Activated CD8-positive, alpha-beta T cell treated with anti-CD3 and anti-CD28 coated beads, Interleukin-2, amount 10 ng/mL, durations not matched to agents 7 days and 5 days (primary cell): ENCODE measurements around the gene NFATC4. TPM values are rescaled to one million over a fixed set of nuclear protein-coding genes. Genes with fewer than 3 reads are reported as not detected.

Experiments used
- ATAC-seq: fragments of 150-1000 bp; cut with Tn5 transposase; one replicate; pipeline ENCODE4 v1.10.0; 2021; ENCODE audit warnings: moderate library complexity
- CTCF ChIA-PET: fragments of 350-600 bp; sonication (Branson Sonifier 250); formaldehyde crosslinking; loops from one replicate; lab custom pipeline; 2021; ENCODE audit warnings: antibody characterized with exemption; lab: Charles Lee
- POLR2A ChIA-PET: fragments of 350-600 bp; sonication (Branson Sonifier 250); formaldehyde crosslinking; loops from one replicate; lab custom pipeline; 2021; ENCODE audit warnings: antibody characterized with exemption; lab: Charles Lee
- DNase-seq: peaks from one replicate; pipeline ENCODE4 v3.0.0-alpha.2; 2020
- H3K27ac Mint-ChIP-seq: one replicate; pipeline ENCODE4 v1.8.0; 2021; ENCODE audit warnings: mild to moderate bottlenecking, mixed read lengths
- H3K27me3 Mint-ChIP-seq: one replicate; pipeline ENCODE4 v1.8.0; 2021; ENCODE audit warnings: low read depth, mixed read lengths
- H3K36me3 Mint-ChIP-seq: one replicate; pipeline ENCODE4 v1.8.0; 2021; ENCODE audit warnings: low read depth, mixed read lengths
- H3K4me1 Mint-ChIP-seq: one replicate; pipeline ENCODE4 v1.8.0; 2021; ENCODE audit warnings: low read depth, mixed read lengths
- H3K4me3 Mint-ChIP-seq: one replicate; pipeline ENCODE4 v1.8.0; 2021; ENCODE audit warnings: mild to moderate bottlenecking, mixed read lengths
- H3K9me3 Mint-ChIP-seq: one replicate; pipeline ENCODE4 v1.8.0; 2022; ENCODE audit warnings: mixed read lengths; ENCODE audit not compliant: insufficient read depth
- total RNA-seq, 2 experiments: library from RNA; stranded (reverse); gene quantifications; one replicate each; pipeline ENCODE4 v1.2.3, GENCODE V29; 2021

Gene NFATC4
- total RNA-seq, 2 experiments from 2014 or later: not detected

DNA sequence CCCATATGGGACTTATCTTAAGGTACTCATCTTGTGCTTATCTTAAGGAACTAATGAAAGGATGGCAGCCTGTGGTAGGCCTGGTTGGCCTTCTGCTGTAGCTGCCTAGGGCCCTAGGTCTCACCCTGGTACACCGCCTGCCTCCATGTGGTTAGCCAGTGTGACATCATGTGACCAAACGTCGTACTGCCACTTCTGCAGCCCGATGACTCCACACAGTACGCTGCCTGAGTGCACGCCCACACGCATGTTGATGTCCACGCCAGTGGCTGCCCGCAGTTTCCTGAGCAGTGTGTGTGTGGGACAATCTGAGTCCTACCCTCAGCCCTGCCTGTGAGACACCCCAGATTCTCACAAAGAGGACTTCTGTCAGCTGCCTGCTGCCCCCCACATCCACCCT, 38.2 kb upstream of the NFATC4 start:
- ATAC-seq: peak; percentile 48
- Mint-ChIP-seq H3K27ac (peak overlapping the region; percentile 71), H3K4me1 (peaks cover 79% of the 10 kb centered on the region), H3K36me3 (no peaks in the 10 kb centered on the region), H3K9me3 (no peaks in the 10 kb centered on the region), H3K4me3 (peak overlapping the region; percentile 25), H3K27me3 (peaks cover 16% of the 10 kb centered on the region)
- POLR2A ChIA-PET: interaction anchor here (0.6 to 13.7 kb wide), 4 partner anchors 16 to 364 kb away, joined by 3 to 185 read pairs (median 4); partner anchors contain the start of genes CBLN3 and KHNYN
- CTCF ChIA-PET: interaction anchor here (1.1 to 9.0 kb wide), 5 partner anchors 8 to 107 kb away, joined by 3 to 142 read pairs (median 17); partner anchors contain the start of genes CIDEB, KHNYN, LTB4R and LTB4R2
- DNase-seq: peak; percentile 80

DNA sequence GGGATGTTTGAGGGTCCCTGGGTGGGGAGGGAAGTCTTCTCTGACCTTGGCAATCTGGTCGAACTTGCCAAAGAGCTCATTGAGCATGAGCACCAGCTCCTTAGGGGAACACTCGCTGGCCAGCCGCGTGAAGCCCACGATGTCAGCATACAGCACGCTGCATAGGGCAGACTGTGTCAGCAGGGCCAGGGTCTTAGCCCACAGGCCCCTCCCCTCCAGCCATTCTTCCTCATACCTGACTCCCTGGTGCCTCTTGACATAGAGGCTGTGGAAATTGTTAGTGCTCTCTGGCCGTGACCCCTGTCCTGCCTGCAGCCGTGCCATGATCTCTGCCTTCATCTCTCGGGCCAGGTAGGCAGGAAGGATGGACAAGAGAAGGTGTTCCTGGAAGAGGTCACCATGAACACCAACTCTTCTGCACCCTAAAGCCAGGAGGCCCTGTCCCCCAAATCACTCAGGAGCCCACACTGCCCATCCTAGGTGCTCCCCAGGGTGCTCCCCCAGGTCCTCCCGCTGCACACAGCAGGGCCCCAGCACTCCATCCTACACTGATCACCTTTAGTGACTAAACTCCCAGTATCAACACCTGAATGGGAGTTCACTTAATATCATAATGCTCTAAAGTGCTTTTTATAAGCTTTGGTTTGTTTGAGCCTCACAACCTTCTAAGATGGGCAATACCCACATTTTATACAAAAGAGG, 36.9 kb upstream of the NFATC4 start:
- Mint-ChIP-seq H3K4me1 (peaks cover 80% of the 10 kb centered on the region), H3K27ac (no peak overlapping the region), H3K4me3 (no peak overlapping the region), H3K36me3 (peaks cover 9% of the 10 kb centered on the region), H3K9me3 (no peaks in the 10 kb centered on the region), H3K27me3 (peaks cover 22% of the 10 kb centered on the region)
- ATAC-seq (no peak), DNase-seq (no peak)
- ChIA-PET CTCF (interaction anchor here (0.9 to 12.7 kb wide), 11 partner anchors 9 to 109 kb away, joined by 3 to 709 read pairs (median 27); partner anchors contain the start of genes CBLN3, CIDEB, DHRS1 and KHNYN), POLR2A (interaction anchor here (0.6 to 13.7 kb wide), 3 partner anchors 89 to 100 kb away, joined by 3 to 185 read pairs (median 3); partner anchors contain the start of genes CBLN3, KHNYN and TINF2)

DNA sequence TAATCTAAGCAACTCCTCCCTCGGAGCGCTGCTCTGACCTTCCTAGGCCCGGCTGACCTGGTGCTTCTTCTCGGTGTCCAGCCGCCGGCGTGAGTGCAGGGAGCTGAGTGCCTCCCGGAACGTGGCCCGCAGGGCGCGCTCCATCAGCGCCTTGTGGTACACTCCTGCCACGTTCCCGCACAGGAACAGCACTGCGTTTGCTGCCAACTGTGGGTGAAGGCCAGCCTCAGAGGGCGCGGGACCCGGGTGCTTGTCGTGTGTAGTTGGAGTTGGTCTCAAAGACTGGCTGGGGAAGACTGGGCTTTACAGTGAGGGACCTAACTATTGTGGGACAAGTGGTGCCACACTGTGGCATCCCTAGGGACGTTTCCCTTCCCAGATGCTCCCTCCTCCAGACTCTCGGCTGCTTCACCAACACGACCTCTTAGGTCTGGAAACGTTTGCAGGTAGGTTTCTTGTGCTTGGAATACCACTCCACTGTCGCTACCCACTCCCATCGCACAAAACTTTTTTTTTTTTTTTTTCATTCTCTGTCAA, 36.2 kb upstream of the NFATC4 start:
- ATAC-seq: peak; percentile 1
- H3K4me3 Mint-ChIP-seq: peak overlapping the region; percentile 75
- ChIA-PET POLR2A (interaction anchor here (0.7 to 13.7 kb wide), 4 partner anchors 14 to 99 kb away, joined by 3 to 185 read pairs (median 3); partner anchors contain the start of genes CBLN3, KHNYN and TINF2), CTCF (interaction anchor here (0.6 to 12.7 kb wide), 23 partner anchors 9 to 223 kb away, joined by 3 to 709 read pairs (median 12); partner anchors contain the start of genes CBLN3, CHMP4A, CIDEB and DHRS1)
- H3K9me3 Mint-ChIP-seq: no peaks in the 10 kb centered on the region
- DNase-seq: no peak
- H3K4me1 Mint-ChIP-seq: peaks cover 78% of the 10 kb centered on the region
- peaks cover 22% of the 10 kb centered on the region for H3K27me3 Mint-ChIP-seq
- peaks cover 16% of the 10 kb centered on the region for H3K36me3 Mint-ChIP-seq
- peak overlapping the region; percentile 61 for H3K27ac Mint-ChIP-seq

DNA sequence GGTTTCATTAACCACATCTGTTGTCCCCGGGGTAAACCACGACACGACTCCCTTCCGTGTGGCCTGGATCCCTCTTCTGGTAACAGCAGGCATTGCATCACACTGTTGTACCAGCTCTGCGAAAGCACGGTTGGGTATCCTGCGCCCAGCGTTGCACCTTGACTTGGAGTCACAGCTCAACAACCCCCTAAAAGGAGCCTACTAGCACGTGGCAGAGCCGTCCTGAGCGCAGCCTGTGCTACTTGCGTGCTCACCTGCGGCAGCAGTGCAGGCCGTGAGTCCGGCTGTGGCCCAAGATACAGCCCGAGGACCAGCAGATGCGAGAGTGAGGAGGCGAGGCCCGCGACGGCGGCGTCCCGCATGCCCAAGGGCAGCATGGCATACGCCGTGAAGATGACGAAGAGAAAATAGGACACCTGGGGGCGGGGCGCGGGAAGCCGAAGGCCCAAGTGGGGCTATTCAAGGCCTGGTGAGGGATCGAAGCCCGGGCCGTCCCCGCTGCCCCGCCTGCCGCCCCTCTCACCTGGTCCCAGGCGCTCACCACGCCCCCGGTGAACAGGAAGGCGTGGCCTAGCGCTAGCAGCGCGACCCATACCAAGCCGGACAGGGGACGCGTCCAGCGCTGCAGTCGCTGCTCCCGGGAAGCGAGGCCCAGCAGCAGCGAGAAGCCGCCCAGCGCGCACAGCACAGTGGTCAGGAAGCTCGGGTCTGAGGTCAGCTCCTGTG, 35.6 kb upstream of the NFATC4 start:
- ATAC-seq (peak; percentile 79), DNase-seq (peak; percentile 94)
- no peaks in the 10 kb centered on the region for H3K9me3 Mint-ChIP-seq
- H3K27me3 Mint-ChIP-seq: peaks cover 22% of the 10 kb centered on the region
- H3K36me3 Mint-ChIP-seq: peaks cover 22% of the 10 kb centered on the region
- POLR2A ChIA-PET: interaction anchor here (0.6 to 13.7 kb wide), 7 partner anchors 14 to 104 kb away, joined by 3 to 185 read pairs (median 3); partner anchors contain the start of genes CBLN3, KHNYN and TINF2
- H3K4me3 Mint-ChIP-seq: peak overlapping the region; percentile 75
- CTCF ChIA-PET: interaction anchor here (0.6 to 12.7 kb wide), 35 partner anchors 9 to 350 kb away, joined by 3 to 709 read pairs (median 5); partner anchors contain the start of genes CBLN3, CHMP4A, CIDEB and DHRS1
- peaks cover 73% of the 10 kb centered on the region for H3K4me1 Mint-ChIP-seq
- H3K27ac Mint-ChIP-seq: peak overlapping the region; percentile 61

DNA sequence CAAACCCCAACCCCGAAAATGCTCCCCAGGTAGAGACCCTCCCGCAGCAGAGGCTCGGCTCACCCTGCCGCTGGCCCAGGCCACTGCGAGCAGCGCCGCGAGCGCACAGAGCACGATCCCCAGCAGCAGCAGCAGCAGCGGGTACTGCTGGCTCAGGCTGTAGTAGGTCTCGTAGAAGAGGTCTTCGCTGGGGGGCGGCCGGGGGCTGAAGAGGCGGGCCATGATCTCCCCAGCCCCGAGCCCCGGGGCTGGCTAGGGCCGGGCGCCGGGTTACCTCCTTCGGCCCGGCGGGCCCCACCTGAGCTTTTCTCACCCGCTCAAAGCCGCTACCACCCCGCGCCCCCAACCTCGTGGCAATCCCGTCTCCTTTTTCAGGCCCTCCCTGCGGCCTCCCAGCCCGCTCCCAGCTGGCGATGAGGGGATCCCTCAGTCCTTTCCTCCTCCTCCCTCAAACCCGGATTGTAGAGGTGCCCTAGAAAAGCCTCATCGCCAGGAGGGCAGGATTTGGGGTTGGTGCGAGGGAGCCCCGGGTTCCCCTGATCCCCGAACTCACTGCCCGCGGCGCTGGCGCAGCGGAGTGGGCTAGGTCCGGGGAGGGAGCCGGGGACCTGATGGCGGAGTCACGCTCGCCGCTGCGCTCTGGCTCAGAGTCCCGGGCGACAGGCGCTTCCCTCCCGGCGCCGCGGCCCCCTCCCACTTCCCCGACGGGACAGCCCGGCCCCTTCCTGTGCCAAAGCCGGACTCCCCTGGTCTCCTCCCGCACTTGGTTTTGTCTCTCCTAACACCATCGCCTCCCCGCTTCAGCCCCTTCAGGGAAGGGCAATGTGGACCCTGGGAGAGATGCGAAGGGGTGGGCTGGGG, 33.3 kb upstream of the NFATC4 start, which contains the start of gene ADCY4:
TSS of gene ADCY4 (minus strand) at position 641 of the 861 bp plus-strand sequence. CDS start at position 222, 419 bp downstream.
- ChIA-PET POLR2A (interaction anchor here (1.2 to 13.7 kb wide), 3 partner anchors 96 to 121 kb away, joined by 3 to 185 read pairs (median 16); partner anchors contain the start of genes CBLN3, CHMP4A and KHNYN), CTCF (interaction anchor here (1.3 to 12.7 kb wide), 13 partner anchors 7 to 226 kb away, joined by 4 to 709 read pairs (median 27); partner anchors contain the start of genes CBLN3, CIDEB, KHNYN and LTB4R)
- Mint-ChIP-seq H3K4me1 (peaks cover 60% of the 10 kb centered on the region), H3K27me3 (peaks cover 22% of the 10 kb centered on the region), H3K27ac (peak within 1 kb of the TSS; percentile 8), H3K36me3 (peaks cover 34% of the 10 kb centered on the region), H3K4me3 (peak within 1 kb of the TSS; percentile 49), H3K9me3 (no peaks in the 10 kb centered on the region)
- no peak for ATAC-seq
- DNase-seq: no peak

DNA sequence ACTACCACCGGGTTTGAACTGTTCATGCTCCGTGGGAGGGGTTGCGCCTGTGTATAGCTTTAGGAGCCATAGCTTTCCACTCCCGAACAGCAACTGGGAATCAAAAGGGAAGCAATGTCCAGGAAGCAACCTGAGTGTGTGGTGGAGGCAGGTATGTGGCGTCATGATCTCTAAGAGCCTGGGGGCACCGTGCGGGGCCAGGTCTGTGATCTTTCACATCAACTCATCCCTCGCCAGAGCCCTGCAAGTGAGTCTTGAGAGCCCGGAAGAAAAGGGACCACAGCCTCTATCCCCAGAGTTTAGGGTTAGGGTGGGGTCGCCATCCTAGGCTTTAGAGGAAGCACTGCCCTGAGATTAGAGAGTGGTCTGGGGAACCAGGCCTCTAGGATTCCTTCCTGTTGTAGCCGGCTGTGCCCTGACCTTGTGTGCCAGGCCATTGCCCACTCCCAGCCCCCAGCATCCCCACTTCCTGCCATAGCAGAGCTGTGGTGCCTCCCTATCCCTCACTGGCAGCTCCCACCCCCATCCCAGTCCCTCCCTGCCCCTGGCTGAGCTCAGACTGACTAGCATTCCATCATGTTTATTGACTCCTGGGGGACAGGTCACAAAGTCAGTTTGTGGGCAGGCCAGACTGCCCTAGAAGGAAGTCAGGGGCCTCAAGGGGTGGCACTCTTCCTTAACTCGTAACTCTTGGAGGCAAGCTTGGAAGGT, 32.4 kb upstream of the NFATC4 start:
- ChIA-PET POLR2A (interaction anchor here (1.2 to 13.7 kb wide), 2 partner anchors 95 to 122 kb away, joined by 3 to 185 read pairs; partner anchors contain the start of genes CBLN3, CHMP4A and KHNYN), CTCF (interaction anchor here (1.4 to 12.7 kb wide), 4 partner anchors 11 to 94 kb away, joined by 3 to 709 read pairs (median 26); partner anchors contain the start of genes CBLN3, CIDEB and KHNYN)
- no peak for DNase-seq
- Mint-ChIP-seq H3K36me3 (peaks cover 34% of the 10 kb centered on the region), H3K4me1 (peaks cover 58% of the 10 kb centered on the region), H3K27ac (no peak overlapping the region), H3K27me3 (peaks cover 22% of the 10 kb centered on the region), H3K9me3 (no peaks in the 10 kb centered on the region), H3K4me3 (no peak overlapping the region)
- ATAC-seq: no peak

DNA sequence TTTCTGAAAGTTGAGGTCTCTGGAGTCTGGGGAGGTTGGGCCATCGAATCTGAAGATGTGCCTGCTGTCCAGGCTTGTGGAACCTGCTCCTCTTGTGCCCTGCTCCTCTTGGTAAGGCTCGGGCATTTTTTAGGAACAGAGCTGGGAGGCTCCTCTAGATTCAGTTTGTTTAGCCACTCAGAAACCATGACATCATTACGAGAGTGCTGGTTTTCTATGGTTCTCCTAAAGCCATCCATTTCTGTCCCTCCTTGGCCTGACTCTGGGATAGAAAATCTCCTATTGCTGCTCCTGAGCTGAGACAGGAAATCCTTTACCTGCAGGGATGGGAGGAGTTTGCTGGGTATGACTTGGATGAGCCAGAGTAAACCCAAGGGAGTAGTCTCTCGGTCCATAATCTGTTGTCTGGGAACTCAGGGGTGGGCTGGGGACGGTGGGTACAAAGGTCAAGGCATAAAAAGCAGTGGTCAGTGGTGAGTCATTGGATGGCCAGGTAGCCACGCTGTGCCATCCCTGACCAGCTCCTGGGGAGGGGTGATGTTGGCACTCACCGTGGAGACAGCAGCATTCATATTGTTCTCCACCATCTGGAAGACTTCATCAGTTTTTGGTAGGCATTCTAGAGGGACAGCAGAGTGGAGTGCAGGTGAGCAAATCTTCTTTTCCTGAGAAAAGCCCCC, 30.7 kb upstream of the NFATC4 start:
- DNase-seq (no peak), ATAC-seq (no peak)
- POLR2A ChIA-PET: interaction anchor here (1.8 to 13.7 kb wide), 2 partner anchors 93 to 105 kb away, joined by 6 to 185 read pairs; partner anchors contain the start of genes CBLN3, KHNYN and SDR39U1
- no peaks in the 10 kb centered on the region for H3K9me3 Mint-ChIP-seq
- peaks cover 34% of the 10 kb centered on the region for H3K36me3 Mint-ChIP-seq
- H3K4me3 Mint-ChIP-seq: no peak overlapping the region
- CTCF ChIA-PET: interaction anchor here (1.0 to 12.7 kb wide), 5 partner anchors 8 to 92 kb away, joined by 3 to 709 read pairs (median 4); partner anchors contain the start of genes CBLN3, CIDEB and KHNYN
- H3K27ac Mint-ChIP-seq: no peak overlapping the region
- H3K27me3 Mint-ChIP-seq: peaks cover 25% of the 10 kb centered on the region
- peaks cover 43% of the 10 kb centered on the region for H3K4me1 Mint-ChIP-seq

DNA sequence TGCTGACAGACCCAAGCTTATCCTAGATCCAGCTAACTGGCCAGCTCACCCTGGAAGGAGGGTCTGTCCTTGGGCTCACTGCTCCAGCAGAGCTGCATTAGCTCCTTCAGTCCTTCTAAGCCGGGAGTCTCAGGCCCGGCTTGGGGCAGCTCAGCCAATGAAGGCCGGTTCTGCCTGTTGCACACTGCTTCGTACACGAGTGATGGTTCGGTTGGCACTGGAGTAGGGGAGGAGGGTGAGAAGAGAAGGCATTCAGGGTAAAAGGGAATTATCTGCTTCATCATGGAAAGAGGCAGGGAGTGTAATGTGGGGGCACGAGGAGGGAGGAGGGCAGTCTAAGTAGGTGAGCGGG, 30.2 kb upstream of the NFATC4 start:
- no peaks in the 10 kb centered on the region for H3K9me3 Mint-ChIP-seq
- ChIA-PET CTCF (interaction anchor here (1.0 to 12.7 kb wide), 4 partner anchors 9 to 92 kb away, joined by 3 to 709 read pairs (median 7); partner anchors contain the start of genes CBLN3, CIDEB and KHNYN), POLR2A (interaction anchor here (1.8 to 13.7 kb wide), 2 partner anchors 93 to 104 kb away, joined by 6 to 185 read pairs; partner anchors contain the start of genes CBLN3, KHNYN and SDR39U1)
- peaks cover 24% of the 10 kb centered on the region for H3K27me3 Mint-ChIP-seq
- peaks cover 39% of the 10 kb centered on the region for H3K4me1 Mint-ChIP-seq
- H3K4me3 Mint-ChIP-seq: peak overlapping the region; percentile 90
- H3K27ac Mint-ChIP-seq: no peak overlapping the region
- ATAC-seq: no peak
- DNase-seq: no peak
- peaks cover 34% of the 10 kb centered on the region for H3K36me3 Mint-ChIP-seq

DNA sequence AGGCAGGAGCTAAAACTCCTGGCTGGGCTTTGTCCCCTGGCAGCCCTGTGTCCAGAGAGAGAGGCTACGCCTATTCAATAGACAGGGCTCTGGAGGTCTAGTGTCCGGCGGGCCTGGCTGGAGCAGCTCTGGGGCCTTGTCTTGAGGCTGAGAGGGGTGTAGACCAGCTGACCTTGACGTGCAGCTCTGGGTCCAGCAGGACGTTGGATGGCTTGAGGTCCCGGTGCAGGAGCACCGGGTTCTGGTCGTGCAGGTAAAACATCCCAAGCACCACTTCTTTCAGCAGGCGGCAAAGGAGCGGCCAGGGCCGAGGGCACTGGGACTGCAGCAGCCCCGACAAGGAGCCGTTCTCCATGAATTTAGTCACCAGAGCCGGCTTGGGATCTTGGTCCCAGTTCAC, 29.1 kb upstream of the NFATC4 start:
- POLR2A ChIA-PET: interaction anchor here (1.8 to 13.7 kb wide), 2 partner anchors 92 to 103 kb away, joined by 6 to 185 read pairs; partner anchors contain the start of genes CBLN3, KHNYN and SDR39U1
- Mint-ChIP-seq H3K27me3 (peaks cover 24% of the 10 kb centered on the region), H3K4me3 (peak overlapping the region; percentile 90), H3K4me1 (peaks cover 29% of the 10 kb centered on the region), H3K27ac (no peak overlapping the region), H3K36me3 (peaks cover 34% of the 10 kb centered on the region), H3K9me3 (no peaks in the 10 kb centered on the region)
- no peak for DNase-seq
- no peak for ATAC-seq
- CTCF ChIA-PET: interaction anchor here (1.2 to 12.7 kb wide), 4 partner anchors 11 to 91 kb away, joined by 4 to 709 read pairs (median 6); partner anchors contain the start of genes CBLN3, CIDEB and KHNYN
